HCT116 (cell line): ENCODE results near the gene ZDHHC1. TPM values are rescaled to one million over a fixed set of nuclear protein-coding genes. Genes with fewer than 3 reads are reported as not detected.
"Not testable (repeated sequence)": the region's sequence is repeated elsewhere in the genome, so short reads cannot be mapped to it uniquely, and the experiment has no call there.

ENCODE experiments used
- ATAC-seq: fragments of 200-7000 bp; cut with Tn5 transposase; 2 replicates; pipeline ENCODE4 v1.9.1; 2020; ENCODE audit warnings: mild to moderate bottlenecking, moderate library complexity
- BruUV-seq: library from RNA; stranded (reverse); fragments of 400-500 nt; replicated peaks from 2 replicates; lab custom pipeline; 2021; lab: Mats Ljungman, UMichigan
- CTCF ChIA-PET: fragments of 300-600 bp; sonication (Branson Sonifier 250); formaldehyde crosslinking; loops from one replicate; lab custom pipeline; 2021; ENCODE audit warnings: antibody characterized with exemption; lab: Charles Lee
- POLR2A ChIA-PET: fragments of 300-600, 350-600 bp; sonication (Branson Sonifier 250); formaldehyde crosslinking; loops from one replicate; lab custom pipeline; 2021; ENCODE audit warnings: antibody characterized with exemption; lab: Charles Lee
- RAD21 ChIA-PET, 2 experiments: fragments of 300-600 bp; sonication (Branson Sonifier 250); formaldehyde crosslinking; loops; one replicate each; lab custom pipeline; 2023; ENCODE audit warnings: low total read pairs in 2 of 2; ENCODE audit not compliant: uncharacterized antibody in 2 of 2, unreplicated experiment in 2 of 2, low non-redundant PET in 1 of 2; lab: Charles Lee
- DNase-seq: peaks from one replicate; pipeline ENCODE4 v3.0.0-alpha.2; 2010; ENCODE audit warnings: low read depth, low spot score
- H2AFZ ChIP-seq: fragments of 200-600 bp; shearing (Covaris generic), sonication (generic); 2 replicates; pipeline ENCODE4 v1.6.1; 2017; ENCODE audit warnings: low read depth, mixed run types, mixed read lengths, antibody characterized with exemption, low read length; ENCODE audit not compliant: poor library complexity, severe bottlenecking
- H3K27ac ChIP-seq: 2 replicates; pipeline ENCODE4 v1.5.1; 2012; ENCODE audit warnings: low read depth, low read length
- H3K27me3 ChIP-seq: fragments of 200-600 bp; sonication (generic); 2 replicates; pipeline ENCODE4 v1.6.1; 2016; ENCODE audit warnings: mixed run types, low read length, mixed read lengths; ENCODE audit not compliant: insufficient read depth
- H3K36me3 ChIP-seq, 2 experiments: fragments of 200-500 bp in 1 of 2; fragments of 200-600 bp in 1 of 2; sonication (Bioruptor generic) in 1 of 2; sonication (generic) in 1 of 2; 2 replicates each; pipeline versions ENCODE4 v1.5.1 to v1.6.1; 2014 to 2016; ENCODE audit warnings: low read length in 2 of 2, inconsistent platforms in 1 of 2, mixed read lengths in 1 of 2, mixed run types in 1 of 2; ENCODE audit not compliant: insufficient read depth in 2 of 2, control insufficient read depth in 1 of 2
- H3K4me1 ChIP-seq, 2 experiments: fragments of 200-600 bp in 1 of 2; sonication (generic) in 1 of 2; 2 replicates each; pipeline versions ENCODE4 v1.5.1 to v1.6.1; 2012 to 2017; ENCODE audit warnings: low read length in 2 of 2, inconsistent platforms in 1 of 2, mild to moderate bottlenecking in 1 of 2, mixed read lengths in 1 of 2, mixed run types in 1 of 2, moderate library complexity in 1 of 2; ENCODE audit not compliant: insufficient read depth in 2 of 2, control insufficient read depth in 1 of 2
- H3K4me2 ChIP-seq: fragments of 200-600 bp; sonication (generic); 2 replicates; pipeline ENCODE4 v1.6.1; 2017; ENCODE audit warnings: mixed run types, low read length, mixed read lengths
- H3K4me3 ChIP-seq, 2 experiments: fragments of 200-600 bp in 1 of 2; sonication (generic) in 1 of 2; replicated peaks in 1 of 2; 2 replicates each; pipeline ENCODE4 v1.5.1; 2011 to 2016; ENCODE audit warnings: low read length in 2 of 2, control low read depth in 1 of 2, low read depth in 1 of 2, mild to moderate bottlenecking in 1 of 2, mixed read lengths in 1 of 2, mixed run types in 1 of 2
- H3K79me2 ChIP-seq: fragments of 200-600 bp; sonication (generic); 2 replicates; pipeline ENCODE4 v1.6.1; 2017; ENCODE audit warnings: mild to moderate bottlenecking, mixed run types, low read length, moderate library complexity, mixed read lengths; ENCODE audit not compliant: insufficient read depth
- H3K9ac ChIP-seq: fragments of 200-600 bp; sonication (generic); 2 replicates; pipeline ENCODE4 v1.6.1; 2016; ENCODE audit warnings: low read length, mixed read lengths
- H3K9me2 ChIP-seq: fragments of 200-600 bp; sonication (generic), shearing (Covaris generic); 2 replicates; pipeline ENCODE4 v1.6.1; 2017; ENCODE audit warnings: mixed run types, mild to moderate bottlenecking, moderate library complexity; ENCODE audit not compliant: insufficient read depth
- H3K9me3 ChIP-seq, 2 experiments: fragments of 200-500 bp in 1 of 2; fragments of 200-600 bp in 1 of 2; sonication (Bioruptor generic) in 1 of 2; sonication (generic) in 1 of 2; 2 replicates each; pipeline ENCODE4 v1.6.1; 2014 to 2017; ENCODE audit warnings: low read length in 2 of 2, mixed read lengths in 2 of 2, inconsistent platforms in 1 of 2, low read depth in 1 of 2, mild to moderate bottlenecking in 1 of 2, mixed run types in 1 of 2, moderate library complexity in 1 of 2; ENCODE audit not compliant: control insufficient read depth in 1 of 2, insufficient read depth in 1 of 2
- H4K20me1 ChIP-seq: fragments of 200-600 bp; sonication (generic), shearing (Covaris generic); 2 replicates; pipeline ENCODE4 v1.6.1; 2017; ENCODE audit warnings: mixed run types, mild to moderate bottlenecking, moderate library complexity; ENCODE audit not compliant: insufficient read depth
- CEBPB ChIP-seq: IDR thresholded peaks from 2 replicates; pipeline ENCODE4 v1.6.1; 2012; ENCODE audit warnings: low read depth
- ELF1 ChIP-seq: IDR thresholded peaks from 2 replicates; pipeline ENCODE4 v1.6.1; 2012; ENCODE audit warnings: low read depth, borderline replicate concordance
- FOSL1 ChIP-seq: IDR thresholded peaks from 2 replicates; pipeline ENCODE4 v1.6.1; 2012; ENCODE audit warnings: low read depth
- JUND ChIP-seq: IDR thresholded peaks from 2 replicates; pipeline ENCODE4 v1.6.1; 2012
- TCF7L2 ChIP-seq: IDR thresholded peaks from 2 replicates; pipeline ENCODE4 v1.7.0; 2011; ENCODE audit warnings: borderline replicate concordance, inconsistent platforms; ENCODE audit not compliant: insufficient read depth, insufficient read length; ENCODE audit errors: extremely low read depth
- YY1 ChIP-seq: IDR thresholded peaks from 2 replicates; pipeline ENCODE4 v1.6.1; 2011; ENCODE audit warnings: low read length, low read depth, moderate library complexity, mild to moderate bottlenecking; ENCODE audit not compliant: insufficient replicate concordance; ENCODE audit errors: extremely low read depth
- ZFX ChIP-seq: fragments of 450-650 bp; IDR thresholded peaks from 2 replicates; pipeline ENCODE4 v1.6.1; 2017
- ZNF274 ChIP-seq: fragments of 200-500 bp; sonication (Bioruptor generic); IDR thresholded peaks from 2 replicates; pipeline ENCODE4 v1.6.1; 2014; ENCODE audit warnings: mild to moderate bottlenecking, low read depth, low read length, inconsistent platforms
- intact Hi-C: fragments of 100-400 bp; cut with micrococcal nuclease; formaldehyde crosslinking; loops from 2 replicates; pipeline ENCODE4 v1.10.0; 2022
- total RNA-seq: library from RNA; stranded (reverse); gene quantifications from one replicate; pipeline ENCODE4 v1.2.1, GENCODE V29; 2021; ENCODE audit not compliant: unreplicated experiment
- TF ChIP-seq, protein P1 (sequence below): IDR thresholded peaks from 2 replicates; pipeline ENCODE4 v1.6.1; 2012
- TF ChIP-seq, protein P2 (sequence below), 3 experiments: fragments of 200-600 bp in 1 of 3; sonication (generic) in 1 of 3; IDR thresholded peaks in 2 of 3; conservative IDR thresholded peaks in 1 of 3; 2 replicates each; pipeline ENCODE4 v1.5.1; 2012 to 2017; ENCODE audit warnings: low read depth in 2 of 3, low read length in 2 of 3, antibody characterized with exemption in 1 of 3, borderline replicate concordance in 1 of 3, control low read depth in 1 of 3, mild to moderate bottlenecking in 1 of 3, mixed read lengths in 1 of 3, mixed run types in 1 of 3, moderate library complexity in 1 of 3; ENCODE audit not compliant: insufficient read depth in 1 of 3

ZDHHC1 gene
- total RNA-seq, 1 experiment from 2014 or later, result 9.1 TPM

DNA sequence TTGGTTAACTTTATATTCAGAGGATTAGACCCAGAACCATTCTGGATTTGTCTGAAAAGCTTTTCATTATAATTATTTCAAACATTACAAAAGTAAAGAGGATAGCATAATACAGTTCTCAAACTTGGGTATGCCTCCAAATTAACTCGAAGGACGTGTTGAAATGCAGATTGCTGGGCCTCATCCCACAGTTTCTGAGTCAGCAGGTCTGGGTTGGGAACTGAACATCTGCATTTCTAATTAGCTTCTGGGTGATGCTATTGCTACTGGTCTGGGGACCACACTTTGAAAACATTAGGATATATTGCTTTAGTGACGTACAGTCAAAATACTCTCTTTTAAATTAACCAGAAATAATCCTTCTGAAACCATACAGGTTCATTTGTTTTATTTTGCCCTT lies 33.0 kb downstream of the ZDHHC1 start:
- no TSS peak for BruUV-seq
- H4K20me1 ChIP-seq, result no peaks in the 10 kb centered on the region
- no peaks in the 10 kb centered on the region for H3K4me1 ChIP-seq
- no peak for TF ChIP-seq ZFX
- no peak for TF ChIP-seq TCF7L2
- TF ChIP-seq JUND, result no peak
- TF ChIP-seq CEBPB, result no peak
- RAD21 ChIA-PET, result no interaction called here
- H3K36me3 ChIP-seq, result no peaks in the 10 kb centered on the region
- POLR2A ChIA-PET, result interaction anchor here (1.1 kb wide), 1 partner anchor 136 kb away, joined by 3 read pairs; the partner anchor contains the start of gene FHOD1
- ATAC-seq, result no peak
- H3K79me2 ChIP-seq, result no peaks in the 10 kb centered on the region
- no peaks in the 10 kb centered on the region for H3K9me2 ChIP-seq
- DNase-seq, result no peak
- intact Hi-C loops, result no loop called here
- H3K4me2 ChIP-seq, result no peak overlapping the region
- no peak overlapping the region for H2AFZ ChIP-seq
- no peak overlapping the region for H3K4me3 ChIP-seq
- H3K27me3 ChIP-seq, result no peaks in the 10 kb centered on the region
- no peak overlapping the region for H3K27ac ChIP-seq
- CTCF ChIA-PET, result interaction anchor here (1.4 kb wide), 1 partner anchor 10 kb away, joined by 3 read pairs; no protein-coding TSS in a partner anchor
- no peak overlapping the region for H3K9ac ChIP-seq
- H3K9me3 ChIP-seq, result no peaks in the 10 kb centered on the region

DNA sequence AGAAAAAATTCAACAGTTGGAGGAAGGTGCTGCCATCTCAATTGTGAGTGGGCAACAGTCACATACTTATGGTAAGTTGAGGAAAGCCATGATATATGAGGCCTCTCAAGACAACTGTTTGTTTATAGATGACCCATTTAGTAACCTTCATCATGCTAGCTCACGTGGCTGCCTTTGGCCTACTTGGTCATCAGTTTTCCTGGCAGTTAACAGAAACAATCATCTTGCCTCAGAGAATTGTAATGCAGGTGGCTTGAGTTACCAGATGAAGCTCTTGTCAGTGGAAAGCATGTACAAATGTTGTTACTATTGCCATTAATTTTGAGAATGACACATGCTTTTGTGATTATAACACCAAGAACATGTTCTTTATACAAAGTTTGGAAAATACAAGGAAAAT lies 37.6 kb downstream of the ZDHHC1 start:
- Histone ChIP-seq H3K9ac (no peak overlapping the region), H3K4me2 (no peak overlapping the region), H3K4me3 (no peak overlapping the region), H2AFZ (no peak overlapping the region), H3K9me2 (no peaks in the 10 kb centered on the region), H3K27ac (no peak overlapping the region), H3K9me3 (no peaks in the 10 kb centered on the region), H3K4me1 (no peaks in the 10 kb centered on the region), H4K20me1 (no peaks in the 10 kb centered on the region), H3K79me2 (no peaks in the 10 kb centered on the region), H3K36me3 (no peaks in the 10 kb centered on the region), H3K27me3 (no peaks in the 10 kb centered on the region)
- no TSS peak for BruUV-seq
- no peak for ATAC-seq
- ChIA-PET RAD21 (no interaction called here), CTCF (no interaction called here), POLR2A (no interaction called here)
- TF ChIP-seq JUND (no peak), ELF1 (no peak), FOSL1 (no peak), YY1 (no peak), TCF7L2 (no peak), ZNF274 (no peak)
- TF ChIP-seq, protein P1, sequence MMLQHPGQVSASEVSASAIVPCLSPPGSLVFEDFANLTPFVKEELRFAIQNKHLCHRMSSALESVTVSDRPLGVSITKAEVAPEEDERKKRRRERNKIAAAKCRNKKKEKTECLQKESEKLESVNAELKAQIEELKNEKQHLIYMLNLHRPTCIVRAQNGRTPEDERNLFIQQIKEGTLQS, result no peak
- TF ChIP-seq, protein P2, sequence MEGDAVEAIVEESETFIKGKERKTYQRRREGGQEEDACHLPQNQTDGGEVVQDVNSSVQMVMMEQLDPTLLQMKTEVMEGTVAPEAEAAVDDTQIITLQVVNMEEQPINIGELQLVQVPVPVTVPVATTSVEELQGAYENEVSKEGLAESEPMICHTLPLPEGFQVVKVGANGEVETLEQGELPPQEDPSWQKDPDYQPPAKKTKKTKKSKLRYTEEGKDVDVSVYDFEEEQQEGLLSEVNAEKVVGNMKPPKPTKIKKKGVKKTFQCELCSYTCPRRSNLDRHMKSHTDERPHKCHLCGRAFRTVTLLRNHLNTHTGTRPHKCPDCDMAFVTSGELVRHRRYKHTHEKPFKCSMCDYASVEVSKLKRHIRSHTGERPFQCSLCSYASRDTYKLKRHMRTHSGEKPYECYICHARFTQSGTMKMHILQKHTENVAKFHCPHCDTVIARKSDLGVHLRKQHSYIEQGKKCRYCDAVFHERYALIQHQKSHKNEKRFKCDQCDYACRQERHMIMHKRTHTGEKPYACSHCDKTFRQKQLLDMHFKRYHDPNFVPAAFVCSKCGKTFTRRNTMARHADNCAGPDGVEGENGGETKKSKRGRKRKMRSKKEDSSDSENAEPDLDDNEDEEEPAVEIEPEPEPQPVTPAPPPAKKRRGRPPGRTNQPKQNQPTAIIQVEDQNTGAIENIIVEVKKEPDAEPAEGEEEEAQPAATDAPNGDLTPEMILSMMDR (IDR thresholded peaks at IDR 0.05 in 2 of 3, conservative IDR thresholded peaks at IDR 0.05 in 1 of 3; ENCODE audit: borderline replicate concordance in 1 of 3, insufficient read depth in 1 of 3, low read depth in 2 of 3, low read length in 2 of 3), result no peak
- intact Hi-C loops, result no loop called here
- no peak for DNase-seq

DNA sequence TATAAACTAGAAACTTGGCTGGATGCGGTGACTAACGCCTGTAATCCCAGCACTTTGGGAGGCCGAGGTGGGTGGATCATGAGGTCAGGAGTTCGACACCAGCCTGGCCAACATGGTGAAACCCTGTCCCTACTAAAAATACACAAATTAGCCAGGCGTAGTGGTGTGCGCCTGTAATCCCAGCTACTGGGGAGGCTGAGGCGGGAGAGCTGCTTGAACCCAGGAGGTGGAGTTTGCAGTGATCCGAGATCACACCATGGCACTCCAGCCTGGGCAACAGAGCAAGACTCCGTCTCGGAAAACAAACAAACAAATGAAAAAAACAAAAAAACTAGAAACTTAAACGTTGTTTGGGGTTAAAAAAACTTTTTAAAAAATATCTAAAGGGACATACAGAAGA lies 40.3 kb downstream of the ZDHHC1 start:
- POLR2A ChIA-PET, DNase-seq, H3K4me1 ChIP-seq, RAD21 ChIA-PET, H3K9me3 ChIP-seq, H3K36me3 ChIP-seq, H3K9ac ChIP-seq, H2AFZ ChIP-seq, BruUV-seq, H4K20me1 ChIP-seq, intact Hi-C loops, H3K4me3 ChIP-seq, CTCF ChIA-PET, H3K79me2 ChIP-seq, H3K4me2 ChIP-seq, H3K9me2 ChIP-seq, ATAC-seq, H3K27ac ChIP-seq, H3K27me3 ChIP-seq: not testable (repeated sequence)
